KMS-11 (cell line): ENCODE results near the gene SKIC2.
"Not testable (repeated sequence)": the region's sequence is repeated elsewhere in the genome, so short reads cannot be mapped to it uniquely, and the experiment has no call there.

ENCODE experiments used
- H2AFZ ChIP-seq: fragments of 200-600 bp; sonication (generic); 2 replicates; pipeline ENCODE4 v1.6.1; 2016; ENCODE audit warnings: antibody characterized with exemption, mixed run types, low read depth
- H3K27ac ChIP-seq: fragments of 200-600 bp; sonication (generic); 2 replicates; pipeline ENCODE4 v1.6.1; 2016; ENCODE audit warnings: mild to moderate bottlenecking, mixed run types
- H3K27me3 ChIP-seq: fragments of 200-600 bp; sonication (generic); 2 replicates; pipeline ENCODE4 v1.6.1; 2017; ENCODE audit warnings: mild to moderate bottlenecking, low read depth, mixed run types, moderate library complexity; ENCODE audit not compliant: insufficient read depth
- H3K36me3 ChIP-seq: fragments of 200-600 bp; sonication (generic); 2 replicates; pipeline ENCODE4 v1.6.1; 2017; ENCODE audit warnings: mild to moderate bottlenecking, mixed run types; ENCODE audit not compliant: insufficient read depth
- H3K4me1 ChIP-seq: fragments of 200-600 bp; sonication (generic); 2 replicates; pipeline ENCODE4 v1.6.1; 2016; ENCODE audit warnings: mild to moderate bottlenecking, low read depth, mixed run types; ENCODE audit not compliant: poor library complexity, severe bottlenecking
- H3K4me2 ChIP-seq: fragments of 200-600 bp; sonication (generic); 2 replicates; pipeline ENCODE4 v1.7.0; 2016; ENCODE audit warnings: mild to moderate bottlenecking, mixed run types
- H3K4me3 ChIP-seq: fragments of 200-600 bp; sonication (generic); IDR thresholded peaks from 2 replicates; pipeline ENCODE4 v1.6.1; 2017; ENCODE audit warnings: low read depth, low read length, mixed read lengths; ENCODE audit not compliant: insufficient read depth
- H3K79me2 ChIP-seq: fragments of 200-600 bp; sonication (generic); 2 replicates; pipeline ENCODE4 v1.6.1; 2016; ENCODE audit warnings: low read depth, mixed run types; ENCODE audit not compliant: insufficient read depth
- H3K9ac ChIP-seq: fragments of 200-600 bp; sonication (generic); 2 replicates; pipeline ENCODE4 v1.6.1; 2016; ENCODE audit warnings: mild to moderate bottlenecking, mixed run types
- H4K20me1 ChIP-seq: fragments of 200-600 bp; sonication (generic); 2 replicates; pipeline ENCODE4 v1.6.1; 2016; ENCODE audit warnings: mild to moderate bottlenecking, mixed run types; ENCODE audit not compliant: insufficient read depth

The SKIC2 gene

DNA sequence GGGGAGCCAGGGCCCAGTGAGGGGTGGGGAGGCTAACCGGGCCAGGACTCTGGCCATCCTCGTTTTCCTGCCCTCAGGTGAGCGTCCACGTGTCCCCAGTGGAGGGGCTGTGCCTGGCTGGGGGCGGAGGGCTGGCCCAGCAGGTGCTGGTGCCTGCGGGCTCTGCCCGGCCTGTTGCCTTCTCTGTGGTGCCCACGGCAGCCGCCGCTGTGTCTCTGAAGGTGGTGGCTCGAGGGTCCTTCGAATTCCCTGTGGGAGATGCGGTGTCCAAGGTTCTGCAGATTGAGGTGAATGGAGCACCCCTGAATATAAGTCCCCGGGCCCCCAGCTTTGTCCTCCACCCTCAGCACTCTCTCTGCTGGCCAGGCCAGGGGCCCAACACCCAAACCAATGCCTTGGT lies 35.4 kb downstream of the SKIC2 start:
- H3K4me1 ChIP-seq, H3K36me3 ChIP-seq, H3K9ac ChIP-seq, H3K4me3 ChIP-seq, H4K20me1 ChIP-seq, H3K27ac ChIP-seq, H3K27me3 ChIP-seq, H3K79me2 ChIP-seq, H3K4me2 ChIP-seq, H2AFZ ChIP-seq: not testable (repeated sequence)

DNA sequence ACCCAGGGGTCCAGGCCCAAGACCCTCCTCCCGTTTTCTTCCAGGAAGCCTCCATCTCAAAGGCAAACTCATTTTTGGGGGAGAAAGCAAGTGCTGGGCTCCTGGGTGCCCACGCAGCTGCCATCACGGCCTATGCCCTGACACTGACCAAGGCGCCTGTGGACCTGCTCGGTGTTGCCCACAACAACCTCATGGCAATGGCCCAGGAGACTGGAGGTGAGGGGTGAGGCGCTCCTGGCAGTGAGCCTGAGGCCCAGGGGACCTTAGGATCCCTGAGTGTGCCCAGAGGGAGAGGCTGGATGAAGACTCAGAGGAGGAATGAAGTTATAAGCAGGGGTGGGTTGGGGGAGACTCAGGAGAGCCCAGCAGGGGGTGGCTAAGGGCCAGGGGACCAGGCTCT lies 37.4 kb downstream of the SKIC2 start:
- not testable (repeated sequence) for H3K9ac ChIP-seq, H3K4me2 ChIP-seq, H3K36me3 ChIP-seq, H3K27me3 ChIP-seq, H3K27ac ChIP-seq, H4K20me1 ChIP-seq, H3K4me1 ChIP-seq, H3K4me3 ChIP-seq, H3K79me2 ChIP-seq, H2AFZ ChIP-seq

DNA sequence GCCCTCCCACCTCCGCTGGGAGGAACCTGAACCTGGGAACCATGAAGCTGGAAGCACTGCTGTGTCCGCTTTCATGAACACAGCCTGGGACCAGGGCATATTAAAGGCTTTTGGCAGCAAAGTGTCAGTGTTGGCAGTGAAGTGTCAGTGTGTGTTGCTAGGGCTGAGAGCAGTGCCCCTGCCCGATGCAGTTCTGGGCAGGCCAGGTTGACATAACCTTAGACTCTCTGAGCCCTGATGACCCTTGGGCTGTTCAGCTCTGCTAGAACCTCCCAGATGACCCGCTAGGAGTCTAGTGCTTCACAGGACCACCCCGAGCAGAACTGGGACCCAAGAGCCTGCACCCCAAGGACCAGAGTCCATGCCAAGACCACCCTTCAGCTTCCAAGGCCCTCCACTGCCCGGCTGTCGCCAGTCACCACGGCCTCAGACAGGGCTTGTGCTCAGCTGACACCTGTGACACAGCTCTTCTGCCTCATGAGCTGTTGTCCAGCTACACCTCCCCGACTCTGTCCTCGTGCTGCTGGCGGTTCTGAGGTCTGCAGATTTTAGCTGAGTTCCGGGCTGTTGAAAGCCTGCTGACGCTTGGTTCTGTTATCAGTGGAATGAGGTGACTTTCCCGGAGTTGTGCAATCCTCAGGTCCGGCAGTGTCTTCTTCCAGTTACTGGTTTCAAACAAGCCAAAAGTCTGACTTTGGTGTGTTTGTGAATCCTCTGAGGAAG lies 43.7 kb downstream of the SKIC2 start:
- H3K4me1 ChIP-seq, H3K27me3 ChIP-seq, H3K36me3 ChIP-seq, H3K9ac ChIP-seq, H3K79me2 ChIP-seq, H3K4me2 ChIP-seq, H2AFZ ChIP-seq, H3K4me3 ChIP-seq, H3K27ac ChIP-seq, H4K20me1 ChIP-seq: not testable (repeated sequence)

DNA sequence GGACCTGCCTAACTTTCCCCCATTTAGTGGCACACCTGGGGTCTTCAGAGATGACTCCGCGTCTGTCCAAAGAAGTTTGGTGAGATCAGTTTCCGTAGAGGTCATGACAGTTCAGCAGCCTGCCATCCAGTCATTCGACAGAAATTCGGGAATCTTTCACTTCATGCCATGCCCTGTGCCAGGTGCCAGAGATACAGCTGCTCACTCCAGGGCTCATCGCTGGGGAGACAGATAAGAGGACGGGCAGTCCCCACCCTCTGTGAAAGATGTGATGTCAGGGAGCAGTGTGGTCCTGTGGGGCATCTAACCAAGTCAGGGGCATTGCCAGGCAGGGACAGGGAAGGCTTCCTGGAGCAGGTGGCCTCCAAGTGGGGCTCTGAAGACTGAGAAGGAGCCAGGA lies 44.3 kb downstream of the SKIC2 start:
- H3K79me2 ChIP-seq, H2AFZ ChIP-seq, H3K36me3 ChIP-seq, H4K20me1 ChIP-seq, H3K27ac ChIP-seq, H3K4me2 ChIP-seq, H3K27me3 ChIP-seq, H3K4me1 ChIP-seq, H3K4me3 ChIP-seq, H3K9ac ChIP-seq: not testable (repeated sequence)

DNA sequence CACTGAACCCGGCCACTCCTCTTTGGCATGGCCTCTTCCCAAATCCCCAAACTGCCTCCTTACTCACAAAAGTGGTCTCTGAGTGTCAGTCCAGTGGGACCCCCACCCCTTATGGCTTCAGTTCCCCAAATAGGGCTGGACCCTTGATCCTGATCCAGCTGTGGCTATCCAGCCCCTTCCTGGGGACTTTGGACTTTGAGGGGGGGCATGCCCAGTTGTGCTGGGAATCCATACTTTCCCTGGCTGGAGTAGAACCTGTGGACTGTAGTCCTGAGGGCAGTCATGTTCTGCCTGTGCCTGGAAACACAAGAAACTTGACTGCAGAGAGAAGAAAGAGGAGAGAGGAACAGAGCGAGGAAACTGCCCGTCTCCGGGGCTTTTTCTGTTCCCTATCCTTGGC lies 45.4 kb downstream of the SKIC2 start:
- H3K4me2 ChIP-seq, H3K4me3 ChIP-seq, H3K27me3 ChIP-seq: not testable (repeated sequence)

DNA sequence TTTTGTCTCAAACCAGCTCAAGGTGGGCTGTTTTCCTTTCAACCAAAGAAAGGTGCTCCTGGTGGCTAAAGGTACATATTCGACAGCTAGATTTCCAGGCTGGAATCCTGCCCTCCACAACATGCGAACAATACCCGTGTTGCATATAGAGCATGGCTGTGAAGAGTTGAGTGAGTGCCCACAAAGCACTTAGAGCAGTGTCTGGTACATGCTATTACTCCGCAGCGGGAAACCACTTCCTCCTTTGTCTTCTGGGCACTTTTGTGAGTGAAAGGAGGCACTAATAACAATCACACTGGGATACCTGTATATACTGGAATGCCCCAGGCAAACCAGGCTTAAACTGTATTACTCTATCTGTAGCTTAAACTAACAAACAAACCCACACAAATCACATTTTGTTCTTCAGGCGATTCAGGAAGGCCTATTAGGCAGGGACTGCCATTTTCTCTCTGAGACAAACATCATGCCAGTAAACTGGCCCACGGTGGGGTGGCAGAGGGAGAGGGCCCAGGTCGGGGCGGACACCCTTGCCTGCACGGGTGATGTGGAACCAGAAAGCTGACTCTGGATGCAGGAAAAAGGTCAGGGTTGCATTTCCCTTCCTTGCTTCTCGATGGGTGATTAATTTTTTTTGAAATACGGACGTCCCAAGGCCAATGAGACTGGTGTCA lies 46.0 kb downstream of the SKIC2 start:
- H2AFZ ChIP-seq, H3K36me3 ChIP-seq, H3K4me2 ChIP-seq, H3K4me1 ChIP-seq, H3K27ac ChIP-seq, H3K27me3 ChIP-seq, H3K4me3 ChIP-seq, H4K20me1 ChIP-seq, H3K9ac ChIP-seq, H3K79me2 ChIP-seq: not testable (repeated sequence)

More for the DNA sequence above, 45.4 kb downstream of the SKIC2 start:
- not testable (repeated sequence) for H4K20me1 ChIP-seq, H3K9ac ChIP-seq, H3K4me1 ChIP-seq, H2AFZ ChIP-seq, H3K27ac ChIP-seq, H3K36me3 ChIP-seq, H3K79me2 ChIP-seq

DNA sequence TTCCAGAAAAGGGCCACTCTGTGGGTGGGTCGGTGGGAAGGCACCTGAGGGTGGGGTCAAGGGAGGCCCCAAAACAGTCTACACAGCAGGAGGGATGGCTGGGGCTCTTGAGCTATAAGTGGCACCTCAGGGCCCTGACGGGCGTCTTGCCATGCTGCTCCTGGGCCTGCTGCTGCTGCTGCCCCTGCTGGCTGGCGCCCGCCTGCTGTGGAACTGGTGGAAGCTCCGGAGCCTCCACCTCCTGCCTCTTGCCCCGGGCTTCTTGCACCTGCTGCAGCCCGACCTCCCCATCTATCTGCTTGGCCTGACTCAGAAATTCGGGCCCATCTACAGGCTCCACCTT lies 46.5 kb downstream of the SKIC2 start:
- H3K27me3 ChIP-seq, H3K4me2 ChIP-seq, H3K36me3 ChIP-seq, H3K4me3 ChIP-seq, H3K27ac ChIP-seq, H2AFZ ChIP-seq, H3K4me1 ChIP-seq, H4K20me1 ChIP-seq, H3K9ac ChIP-seq, H3K79me2 ChIP-seq: not testable (repeated sequence)

DNA sequence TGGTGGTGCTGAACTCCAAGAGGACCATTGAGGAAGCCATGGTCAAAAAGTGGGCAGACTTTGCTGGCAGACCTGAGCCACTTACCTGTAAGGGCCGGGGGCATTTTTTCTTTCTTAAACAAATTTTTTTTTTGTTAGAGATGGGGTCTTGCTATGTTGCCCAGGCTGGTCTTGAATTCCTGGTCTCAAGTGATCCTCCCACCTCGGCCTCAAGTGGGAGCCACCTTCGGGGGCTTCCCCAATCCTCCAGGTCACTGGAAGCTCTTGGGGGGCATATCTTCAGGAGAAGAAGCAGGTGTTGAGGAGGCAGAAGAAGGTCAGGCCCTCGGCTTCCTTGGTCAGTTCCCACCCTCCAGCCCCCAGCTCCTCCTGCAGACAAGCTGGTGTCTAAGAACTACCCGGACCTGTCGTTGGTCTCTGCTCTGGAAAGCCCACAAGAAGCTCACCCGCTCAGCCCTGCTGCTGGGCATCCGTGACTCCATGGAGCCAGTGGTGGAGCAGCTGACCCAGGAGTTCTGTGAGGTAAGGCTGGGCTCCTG lies 47.1 kb downstream of the SKIC2 start:
- H4K20me1 ChIP-seq, H3K4me1 ChIP-seq, H2AFZ ChIP-seq, H3K9ac ChIP-seq, H3K36me3 ChIP-seq, H3K79me2 ChIP-seq, H3K27me3 ChIP-seq, H3K4me2 ChIP-seq, H3K4me3 ChIP-seq, H3K27ac ChIP-seq: not testable (repeated sequence)

DNA sequence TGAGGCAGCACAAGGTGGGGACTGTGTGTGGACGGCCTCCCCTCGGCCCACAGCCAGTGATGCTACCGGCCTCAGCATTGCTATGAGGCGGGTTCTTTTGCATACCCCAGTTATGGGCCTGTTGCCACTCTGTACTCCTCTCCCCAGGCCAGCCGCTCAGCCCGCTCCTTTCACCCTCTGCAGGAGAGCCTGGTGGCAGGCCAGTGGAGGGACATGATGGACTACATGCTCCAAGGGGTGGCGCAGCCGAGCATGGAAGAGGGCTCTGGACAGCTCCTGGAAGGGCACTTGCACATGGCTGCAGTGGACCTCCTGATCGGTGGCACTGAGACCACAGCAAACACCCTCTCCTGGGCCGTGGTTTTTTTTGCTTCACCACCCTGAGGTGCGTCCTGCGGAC lies 48.1 kb downstream of the SKIC2 start:
- not testable (repeated sequence) for H3K79me2 ChIP-seq, H3K9ac ChIP-seq, H2AFZ ChIP-seq, H3K4me2 ChIP-seq, H3K27me3 ChIP-seq, H3K4me3 ChIP-seq, H3K4me1 ChIP-seq, H3K36me3 ChIP-seq, H3K27ac ChIP-seq, H4K20me1 ChIP-seq

DNA sequence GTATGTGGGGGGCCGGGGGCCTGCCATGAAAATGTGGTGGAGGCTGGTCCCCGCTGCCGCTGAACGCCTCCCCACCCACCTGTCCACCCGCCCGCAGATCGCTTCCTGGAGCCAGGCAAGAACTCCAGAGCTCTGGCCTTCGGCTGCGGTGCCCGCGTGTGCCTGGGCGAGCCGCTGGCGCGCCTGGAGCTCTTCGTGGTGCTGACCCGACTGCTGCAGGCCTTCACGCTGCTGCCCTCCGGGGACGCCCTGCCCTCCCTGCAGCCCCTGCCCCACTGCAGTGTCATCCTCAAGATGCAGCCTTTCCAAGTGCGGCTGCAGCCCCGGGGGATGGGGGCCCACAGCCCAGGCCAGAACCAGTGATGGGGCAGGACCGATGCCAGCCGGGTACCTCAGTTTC lies 49.1 kb downstream of the SKIC2 start:
- not testable (repeated sequence) for H3K27ac ChIP-seq, H3K4me2 ChIP-seq, H3K9ac ChIP-seq, H3K36me3 ChIP-seq, H3K79me2 ChIP-seq, H3K4me1 ChIP-seq, H4K20me1 ChIP-seq, H3K4me3 ChIP-seq, H3K27me3 ChIP-seq, H2AFZ ChIP-seq
